CD4-positive, alpha-beta memory T cell (primary cell): ENCODE results near the gene PIEZO1. TPM values are rescaled to one million over a fixed set of nuclear protein-coding genes. Genes with fewer than 3 reads are reported as not detected.

ENCODE experiments used
- CTCF ChIA-PET: fragments of 350-600 bp; sonication (Branson Sonifier 250); formaldehyde crosslinking; loops from one replicate; lab custom pipeline; 2021; ENCODE audit warnings: inconsistent platforms; ENCODE audit not compliant: partially characterized antibody; lab: Charles Lee
- POLR2A ChIA-PET: fragments of 350-600 bp; sonication (Branson Sonifier 250); formaldehyde crosslinking; loops from one replicate; lab custom pipeline; 2021; ENCODE audit not compliant: partially characterized antibody; lab: Charles Lee
- DNase-seq, 5 donors: peaks; one replicate each; pipeline versions ENCODE4 v3.0.0 to v3.0.0-alpha.2; 2020 to 2022; ENCODE audit warnings: mixed read lengths in 1 of 5
- H3K27ac ChIP-seq: one replicate; pipeline ENCODE4 v1.7.0; 2013; ENCODE audit warnings: low read depth, low read length
- H3K27me3 ChIP-seq: 2 replicates; pipeline ENCODE4 v1.7.0; 2013; ENCODE audit warnings: mild to moderate bottlenecking, low read length, moderate library complexity; ENCODE audit not compliant: insufficient read depth
- H3K36me3 ChIP-seq: 2 replicates; pipeline ENCODE4 v1.7.0; 2013; ENCODE audit warnings: mild to moderate bottlenecking, low read length, moderate library complexity; ENCODE audit not compliant: insufficient read depth
- H3K4me1 ChIP-seq: 2 replicates; pipeline ENCODE4 v1.7.0; 2013; ENCODE audit warnings: mild to moderate bottlenecking, low read length, moderate library complexity; ENCODE audit not compliant: insufficient read depth
- H3K4me3 ChIP-seq, 2 donors: one replicate each; pipeline ENCODE4 v1.7.0; 2013; ENCODE audit warnings: low read length in 2 of 2, mild to moderate bottlenecking in 1 of 2
- H3K9me3 ChIP-seq, 2 donors: one replicate each; pipeline ENCODE4 v1.7.0; 2013; ENCODE audit warnings: low read length in 2 of 2, control low read depth in 1 of 2; ENCODE audit not compliant: control insufficient read depth in 1 of 2
- H3K27ac Mint-ChIP-seq, 7 donors: one replicate each; pipeline ENCODE4 v1.8.0; 2020 to 2021; ENCODE audit warnings: mixed read lengths in 7 of 7, mild to moderate bottlenecking in 6 of 7, inconsistent platforms in 3 of 7, moderate library complexity in 3 of 7
- H3K27me3 Mint-ChIP-seq, 2 donors: one replicate each; pipeline ENCODE4 v1.8.0; 2020 to 2021; ENCODE audit warnings: mixed read lengths in 2 of 2
- H3K36me3 Mint-ChIP-seq, 2 donors: one replicate each; pipeline ENCODE4 v1.8.0; 2020 to 2021; ENCODE audit warnings: mixed read lengths in 2 of 2, inconsistent platforms in 1 of 2, mild to moderate bottlenecking in 1 of 2
- H3K4me1 Mint-ChIP-seq, 4 donors: one replicate each; pipeline ENCODE4 v1.8.0; 2020 to 2021; ENCODE audit warnings: mixed read lengths in 4 of 4, mild to moderate bottlenecking in 1 of 4
- H3K4me3 Mint-ChIP-seq, 8 donors: one replicate each; pipeline ENCODE4 v1.8.0; 2020 to 2021; ENCODE audit warnings: mixed read lengths in 8 of 8, mild to moderate bottlenecking in 7 of 8, moderate library complexity in 6 of 8, inconsistent platforms in 3 of 8
- H3K9me3 Mint-ChIP-seq, 8 donors: one replicate each; pipeline ENCODE4 v1.8.0; 2020 to 2021; ENCODE audit warnings: mixed read lengths in 8 of 8, mild to moderate bottlenecking in 5 of 8, inconsistent platforms in 3 of 8, moderate library complexity in 1 of 8
- intact Hi-C: fragments of 100-400 bp; cut with micrococcal nuclease; formaldehyde crosslinking; loops from one replicate; pipeline ENCODE4 v1.15.1; 2023
- polyA plus RNA-seq, 2 donors: library from polyadenylated mRNA; unstranded; fragments of 300-500 nt; fragmentation: Illumina TruSeq; gene quantifications; one replicate each; pipeline ENCODE4 v1.2.3, GENCODE V29; 2021
- total RNA-seq, 2 experiments: library from RNA; stranded (reverse); gene quantifications; one replicate each; pipeline ENCODE4 v1.2.3, GENCODE V29; 2021

The PIEZO1 gene
- total and polyA plus RNA-seq, 4 experiments from 2014 or later = 12.0 to 302 (median 171) TPM

GRCh38 chr16:88821168-88821850, 36.3 kb upstream of the PIEZO1 start:
- Mint-ChIP-seq H3K9me3 (no peaks in the 10 kb centered on the region), H3K4me1 (no peaks in the 10 kb centered on the region), H3K27ac (no peak overlapping the region), H3K36me3 (peaks cover 0 to 6% of the 10 kb centered on the region in 2 donors), H3K4me3 (no peak overlapping the region), H3K27me3 (no peaks in the 10 kb centered on the region)
- no peaks in the 10 kb centered on the region for H3K9me3 ChIP-seq
- intact Hi-C loops = no loop called here
- H3K36me3 ChIP-seq = no peaks in the 10 kb centered on the region
- no peak overlapping the region for H3K4me3 ChIP-seq
- H3K27me3 ChIP-seq = no peaks in the 10 kb centered on the region
- ChIA-PET CTCF (no interaction called here), POLR2A (interaction anchor here (1.2 kb wide), 1 partner anchor 9 kb away, joined by 4 read pairs; the partner anchor contains the start of gene APRT)
- no peak overlapping the region for H3K27ac ChIP-seq
- no peak for DNase-seq
- no peaks in the 10 kb centered on the region for H3K4me1 ChIP-seq

GRCh38 chr16:88820385-88821025, 35.5 kb upstream of the PIEZO1 start:
- Histone ChIP-seq H3K4me3 (no peak overlapping the region), H3K36me3 (no peaks in the 10 kb centered on the region), H3K27ac (no peak overlapping the region), H3K27me3 (no peaks in the 10 kb centered on the region), H3K9me3 (no peaks in the 10 kb centered on the region), H3K4me1 (no peaks in the 10 kb centered on the region)
- ChIA-PET CTCF (no interaction called here), POLR2A (interaction anchor here (1.2 kb wide), 1 partner anchor 9 kb away, joined by 4 read pairs; the partner anchor contains the start of gene APRT)
- H3K27ac Mint-ChIP-seq = no peak overlapping the region
- intact Hi-C loops = no loop called here
- H3K27me3 Mint-ChIP-seq = no peaks in the 10 kb centered on the region
- H3K36me3 Mint-ChIP-seq = peaks cover 0 to 4% of the 10 kb centered on the region in 2 donors
- H3K4me1 Mint-ChIP-seq = no peaks in the 10 kb centered on the region
- H3K9me3 Mint-ChIP-seq = no peaks in the 10 kb centered on the region
- no peak overlapping the region for H3K4me3 Mint-ChIP-seq
- DNase-seq = no peak

GRCh38 chr16:88819126-88819525, 34.1 kb upstream of the PIEZO1 start:
- intact Hi-C loops = no loop called here
- Histone ChIP-seq H3K4me3 (no peak overlapping the region), H3K9me3 (no peaks in the 10 kb centered on the region), H3K4me1 (no peaks in the 10 kb centered on the region), H3K27me3 (no peaks in the 10 kb centered on the region), H3K36me3 (no peaks in the 10 kb centered on the region), H3K27ac (no peak overlapping the region)
- no peak for DNase-seq
- Mint-ChIP-seq H3K4me3 (no peak overlapping the region), H3K4me1 (no peaks in the 10 kb centered on the region), H3K36me3 (peaks cover 0 to 4% of the 10 kb centered on the region in 2 donors), H3K9me3 (no peaks in the 10 kb centered on the region), H3K27ac (no peak overlapping the region), H3K27me3 (no peaks in the 10 kb centered on the region)
- ChIA-PET CTCF (interaction anchor here (3.0 kb wide), 1 partner anchor 39 kb away, joined by 11 read pairs; the partner anchor contains the start of gene TRAPPC2L), POLR2A (no interaction called here)

GRCh38 chr16:88818575-88818874, 33.5 kb upstream of the PIEZO1 start:
- no peak overlapping the region for H3K27ac ChIP-seq
- peaks cover 0 to 4% (median 3%) of the 10 kb centered on the region in 4 donors for H3K4me1 Mint-ChIP-seq
- peaks cover 0 to 4% of the 10 kb centered on the region in 2 donors for H3K36me3 Mint-ChIP-seq
- no peaks in the 10 kb centered on the region for H3K27me3 ChIP-seq
- H3K4me1 ChIP-seq = no peaks in the 10 kb centered on the region
- H3K4me3 Mint-ChIP-seq = no peak overlapping the region
- intact Hi-C loops = no loop called here
- H3K4me3 ChIP-seq = no peak overlapping the region
- no peak overlapping the region for H3K27ac Mint-ChIP-seq
- no peaks in the 10 kb centered on the region for H3K36me3 ChIP-seq
- DNase-seq = no peak
- no peaks in the 10 kb centered on the region for H3K9me3 ChIP-seq
- H3K27me3 Mint-ChIP-seq = no peaks in the 10 kb centered on the region
- H3K9me3 Mint-ChIP-seq = no peaks in the 10 kb centered on the region
- CTCF ChIA-PET = interaction anchor here (1.4 to 3.0 kb wide), 2 partner anchors 39 to 81 kb away, joined by 5 to 11 read pairs; partner anchors contain the start of gene TRAPPC2L
- POLR2A ChIA-PET = interaction anchor here (1.0 kb wide), 1 partner anchor 38 kb away, joined by 3 read pairs; no protein-coding TSS in a partner anchor

- peaks cover 0 to 3% of the 10 kb centered on the region in 2 donors for H3K36me3 Mint-ChIP-seq
- no peak overlapping the region for H3K4me3 ChIP-seq
- no peaks in the 10 kb centered on the region for H3K9me3 ChIP-seq
- no peaks in the 10 kb centered on the region for H3K36me3 ChIP-seq
- H3K27me3 ChIP-seq = no peaks in the 10 kb centered on the region
- peaks cover 0 to 4% (median 3%) of the 10 kb centered on the region in 4 donors for H3K4me1 Mint-ChIP-seq
- no peak overlapping the region for H3K27ac Mint-ChIP-seq
- H3K27me3 Mint-ChIP-seq = no peaks in the 10 kb centered on the region
- no peak overlapping the region for H3K4me3 Mint-ChIP-seq
- H3K9me3 Mint-ChIP-seq = no peaks in the 10 kb centered on the region
- ChIA-PET CTCF (interaction anchor here (1.3 to 3.0 kb wide), 3 partner anchors 40 to 349 kb away, joined by 3 to 11 read pairs (median 5); partner anchors contain the start of gene TRAPPC2L), POLR2A (interaction anchor here (1.0 kb wide), 1 partner anchor 37 kb away, joined by 3 read pairs; no protein-coding TSS in a partner anchor)
- intact Hi-C loops = no loop called here
- no peak for DNase-seq
- no peak overlapping the region for H3K27ac ChIP-seq
- no peaks in the 10 kb centered on the region for H3K4me1 ChIP-seq
Observed at GRCh38 chr16:88817785-88818574, 33.0 kb upstream of the PIEZO1 start.

GRCh38 chr16:88816736-88817535, 31.9 kb upstream of the PIEZO1 start:
- H3K4me1 ChIP-seq = no peaks in the 10 kb centered on the region
- Mint-ChIP-seq H3K9me3 (no peaks in the 10 kb centered on the region), H3K27me3 (no peaks in the 10 kb centered on the region), H3K4me1 (peaks cover under 1 to 8% (median 4%) of the 10 kb centered on the region in 4 donors), H3K27ac (no peak overlapping the region), H3K4me3 (no peak overlapping the region), H3K36me3 (peaks cover 0 to under 1% of the 10 kb centered on the region in 2 donors)
- H3K27ac ChIP-seq = no peak overlapping the region
- H3K36me3 ChIP-seq = no peaks in the 10 kb centered on the region
- ChIA-PET POLR2A (interaction anchor here (1.1 kb wide), 1 partner anchor 40 kb away, joined by 3 read pairs; the partner anchor contains the start of genes GALNS and TRAPPC2L), CTCF (interaction anchor here (1.2 to 3.0 kb wide), 4 partner anchors 18 to 350 kb away, joined by 3 to 11 read pairs (median 4); partner anchors contain the start of gene TRAPPC2L)
- intact Hi-C loops = loop anchor here (1.0 kb wide), 1 partner anchor 399 kb away; no protein-coding TSS in a partner anchor
- no peak for DNase-seq
- H3K27me3 ChIP-seq = no peaks in the 10 kb centered on the region
- H3K4me3 ChIP-seq = no peak overlapping the region
- no peaks in the 10 kb centered on the region for H3K9me3 ChIP-seq
